ENCODE results near the gene ANK3.

ANK3 gene

DNA sequence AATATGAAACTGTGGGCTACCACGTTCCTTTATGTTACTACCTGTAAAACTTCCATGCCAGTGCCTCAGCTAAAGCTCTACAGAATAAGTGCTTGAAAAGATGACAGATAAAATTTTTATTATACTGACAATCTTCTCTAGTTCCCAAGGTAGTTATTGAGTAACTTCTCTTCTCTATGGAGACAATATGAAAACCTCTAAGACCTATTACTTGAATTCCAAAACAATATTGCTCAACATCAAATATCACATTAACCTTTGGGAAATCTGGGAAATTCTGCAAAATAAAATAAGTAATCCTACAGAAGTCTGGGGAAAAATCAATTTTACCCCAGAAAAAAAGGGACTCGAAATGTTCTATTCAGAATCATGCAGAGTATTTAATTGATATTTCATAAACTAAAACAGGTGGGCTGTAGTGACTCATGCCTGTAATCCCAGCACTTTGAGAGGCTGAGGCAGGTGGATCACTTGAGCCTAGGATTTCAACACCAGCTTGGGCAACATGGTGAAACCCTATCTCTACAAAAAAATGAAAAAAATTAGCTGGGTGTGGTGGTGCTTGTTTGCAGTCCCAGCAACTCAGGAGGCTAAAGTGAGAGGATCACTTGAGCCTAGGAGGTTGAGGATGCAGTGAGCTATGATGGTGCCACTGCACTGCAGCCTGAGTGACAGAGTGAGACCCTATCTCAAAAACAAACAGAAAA lies 23.8 kb upstream of the ANK3 start:
- no peak for DNase-seq (ENCODE audit: low spot score)

GRCh38 chr10:60410970-60411369 lies 21.3 kb upstream of the ANK3 start:
- DNase-seq (ENCODE audit: low spot score), result no peak

GRCh38 chr10:60409202-60409601 lies 19.5 kb upstream of the ANK3 start:
- DNase-seq (ENCODE audit: low spot score), result no peak

GRCh38 chr10:60406182-60406581 lies 16.5 kb upstream of the ANK3 start:
- no peak for DNase-seq (ENCODE audit: low spot score)

DNA sequence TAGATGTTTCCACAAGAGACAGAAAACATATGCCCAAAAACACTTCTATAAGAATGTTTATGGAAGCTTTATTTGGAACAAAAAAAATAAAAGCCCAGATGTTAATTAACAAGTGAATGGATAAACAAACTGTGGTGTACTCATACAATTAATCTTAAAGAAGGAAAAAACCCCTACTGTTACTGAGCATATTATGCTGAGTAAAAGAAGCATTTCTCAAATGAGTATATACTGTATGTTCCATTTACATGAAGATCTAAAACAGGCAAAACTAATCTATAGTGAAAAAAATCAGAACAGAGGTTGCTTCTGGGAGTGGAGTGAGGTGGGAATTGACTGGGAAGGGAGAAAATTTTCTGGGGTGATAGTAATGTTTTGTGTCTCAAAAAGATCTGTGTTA lies 15.5 kb upstream of the ANK3 start:
- DNase-seq (ENCODE audit: low spot score), result no peak

DNA sequence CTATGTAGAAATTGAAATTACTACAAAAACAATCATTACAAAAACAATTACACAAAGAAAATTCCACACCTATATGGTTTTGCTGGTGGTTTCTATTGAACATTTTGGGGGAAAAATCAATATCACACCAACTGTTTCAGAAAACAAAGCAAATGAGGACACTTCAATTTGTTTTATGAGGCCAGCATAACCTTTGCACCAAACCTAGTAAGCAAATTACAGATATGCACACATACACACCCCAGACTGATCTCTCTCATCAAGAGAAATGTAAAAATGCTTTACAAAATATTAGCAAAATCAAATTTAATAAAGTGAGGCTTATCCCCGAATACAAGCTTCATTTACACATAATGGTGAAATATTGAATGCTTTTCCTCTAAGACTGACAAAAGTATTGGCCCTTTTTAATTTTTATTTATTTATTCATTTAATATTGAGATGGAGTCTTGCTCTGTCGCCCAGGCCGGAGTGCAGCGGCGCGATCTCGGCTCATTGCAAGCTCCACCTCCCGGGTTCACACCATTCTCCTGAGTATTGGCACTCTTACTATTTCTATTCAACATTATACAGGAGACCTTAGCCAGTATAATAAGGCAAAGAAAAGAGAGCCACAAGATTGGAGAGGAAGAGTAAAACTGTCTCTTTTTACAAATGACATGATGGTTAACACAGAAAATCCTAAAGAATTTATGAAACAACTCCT lies 13.6 kb upstream of the ANK3 start:
- no peak for DNase-seq (ENCODE audit: low spot score)

DNA sequence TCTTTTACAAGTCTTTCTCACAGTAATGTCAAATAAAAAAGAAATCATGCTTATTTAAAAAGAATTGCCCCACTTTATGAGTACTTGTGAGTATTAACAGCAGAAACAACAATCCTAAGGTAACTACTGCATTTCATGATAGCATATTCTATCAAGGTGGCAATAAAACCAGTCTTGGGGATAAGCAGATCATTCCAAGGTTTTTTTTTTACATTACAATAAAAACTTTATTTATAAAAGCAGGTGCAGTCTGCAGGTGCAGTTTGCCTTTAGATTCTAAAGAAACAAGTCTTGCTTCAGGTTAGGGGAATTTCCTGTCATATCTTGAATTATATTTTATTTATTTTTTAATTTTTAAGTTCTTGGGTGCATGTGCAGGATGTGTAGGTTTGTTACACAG lies 10.7 kb upstream of the ANK3 start:
- no peak for DNase-seq (ENCODE audit: low spot score)

DNA sequence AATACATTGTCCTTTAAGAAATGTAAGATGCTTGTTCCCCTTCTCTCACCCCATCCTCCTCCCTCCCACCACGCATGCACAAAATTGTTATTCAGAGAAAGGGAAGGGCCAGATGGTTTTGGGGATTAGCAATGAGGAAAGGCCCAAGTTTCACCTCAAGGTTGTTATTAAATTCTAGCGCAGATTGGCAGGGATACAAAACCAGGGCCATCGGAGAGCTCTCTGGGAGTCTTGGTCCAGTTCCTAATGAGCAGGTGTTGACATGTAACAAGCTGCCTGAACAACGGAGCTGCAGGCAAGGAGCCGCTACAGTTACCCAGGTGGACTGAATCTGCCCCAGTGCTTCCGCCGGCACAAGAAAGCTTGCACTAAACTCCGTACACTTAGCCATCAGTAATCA lies 9.7 kb upstream of the ANK3 start:
- no peak for DNase-seq (ENCODE audit: low spot score)

GRCh38 chr10:60397792-60398191 lies 8.1 kb upstream of the ANK3 start:
- DNase-seq (ENCODE audit: low spot score), result no peak

GRCh38 chr10:60396766-60397165 lies 7.1 kb upstream of the ANK3 start:
- DNase-seq (ENCODE audit: low spot score), result no peak

GRCh38 chr10:60395711-60396110 lies 6.0 kb upstream of the ANK3 start:
- DNase-seq (ENCODE audit: low spot score), result no peak

- DNase-seq (ENCODE audit: low spot score), result no peak
Observed at GRCh38 chr10:60394446-60394845, 4.8 kb upstream of the ANK3 start.

- DNase-seq (ENCODE audit: low spot score), result no peak
Observed at GRCh38 chr10:60390224-60390626, 550 bp upstream of the ANK3 start.

- no peak for DNase-seq (ENCODE audit: low spot score)
Observed at GRCh38 chr10:60388709-60389301, 870 bp downstream of the ANK3 start.

DNA sequence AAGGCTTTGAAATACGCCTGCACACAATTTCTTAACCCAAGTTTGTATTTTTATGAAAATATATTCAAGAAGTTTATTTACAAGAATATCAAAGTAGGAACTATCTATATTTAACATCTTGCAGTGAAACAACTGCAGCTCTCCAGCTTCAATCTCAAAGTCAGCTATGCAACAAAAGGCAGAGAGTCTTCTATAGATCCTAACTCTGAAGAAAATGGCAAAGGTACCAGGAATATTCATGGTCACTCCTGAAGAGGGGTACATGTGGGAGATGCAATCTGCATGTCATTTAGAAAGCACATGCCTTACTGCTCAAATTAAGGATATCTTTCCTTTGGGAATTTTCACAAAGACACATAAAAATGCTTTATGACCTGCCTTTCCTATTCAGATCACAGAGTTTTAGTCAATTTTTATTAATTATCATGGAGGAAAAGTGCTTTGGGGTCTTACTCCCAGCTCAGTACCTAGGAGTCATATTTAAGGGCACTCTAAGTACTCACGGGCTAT lies 1.5 kb downstream of the ANK3 start:
- DNase-seq (ENCODE audit: low spot score), result no peak

GRCh38 chr10:60387531-60387930 lies 2.1 kb downstream of the ANK3 start:
- DNase-seq (ENCODE audit: low spot score), result no peak

DNA sequence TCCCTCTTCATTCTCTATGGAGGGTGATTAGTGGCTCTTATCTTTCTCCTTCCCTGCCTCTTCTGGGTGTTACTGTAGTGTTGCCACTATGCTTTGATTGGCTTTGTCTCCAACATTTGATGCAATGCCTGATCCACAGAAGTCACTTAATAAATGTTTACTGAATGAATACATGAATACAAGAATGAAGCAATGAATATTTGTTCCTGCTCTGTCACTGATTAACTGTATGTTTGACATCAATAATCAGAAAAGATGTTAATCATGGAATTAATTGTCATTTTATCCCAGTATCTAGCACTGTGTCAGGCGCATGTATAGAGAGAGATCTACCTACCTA lies 4.3 kb downstream of the ANK3 start:
- DNase-seq (ENCODE audit: low spot score), result no peak

GRCh38 chr10:60384708-60385398 lies 4.8 kb downstream of the ANK3 start:
- no peak for DNase-seq (ENCODE audit: low spot score)

- no peak for DNase-seq (ENCODE audit: low spot score)
Observed at GRCh38 chr10:60384011-60384410, 5.7 kb downstream of the ANK3 start.

DNA sequence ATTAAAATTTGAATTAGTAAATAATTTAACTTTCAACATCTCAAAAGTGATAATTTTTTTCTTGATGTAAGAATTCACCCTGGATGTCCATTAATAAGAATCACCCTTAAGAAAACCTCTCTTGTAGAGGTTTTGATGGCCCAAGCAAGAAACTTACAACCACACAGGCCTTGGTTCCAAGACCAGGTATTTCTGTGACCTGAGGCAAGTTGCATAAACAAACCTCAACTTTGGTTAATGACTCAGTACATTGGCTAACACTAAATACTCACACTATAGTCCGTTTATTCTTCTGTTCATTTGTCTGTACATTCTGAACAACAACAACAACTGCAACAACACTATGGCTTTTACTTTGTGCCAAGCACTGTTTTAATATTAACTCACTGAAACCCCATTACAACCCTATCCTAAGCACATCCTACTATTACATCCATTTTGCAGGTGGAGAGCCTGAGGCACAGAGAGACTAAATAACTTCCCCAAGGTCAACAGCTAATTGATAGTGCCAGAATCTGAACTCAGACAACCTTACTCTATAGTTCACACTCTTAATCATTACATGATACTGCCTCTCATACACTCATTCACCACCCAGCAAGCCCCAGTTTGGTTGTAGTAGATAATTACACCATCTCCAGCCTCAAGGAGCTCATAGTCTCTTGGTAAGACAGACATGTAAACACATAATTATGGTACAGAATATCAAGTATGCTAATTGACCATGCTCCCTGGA lies 6.6 kb downstream of the ANK3 start:
- no peak for DNase-seq (ENCODE audit: low spot score)

DNA sequence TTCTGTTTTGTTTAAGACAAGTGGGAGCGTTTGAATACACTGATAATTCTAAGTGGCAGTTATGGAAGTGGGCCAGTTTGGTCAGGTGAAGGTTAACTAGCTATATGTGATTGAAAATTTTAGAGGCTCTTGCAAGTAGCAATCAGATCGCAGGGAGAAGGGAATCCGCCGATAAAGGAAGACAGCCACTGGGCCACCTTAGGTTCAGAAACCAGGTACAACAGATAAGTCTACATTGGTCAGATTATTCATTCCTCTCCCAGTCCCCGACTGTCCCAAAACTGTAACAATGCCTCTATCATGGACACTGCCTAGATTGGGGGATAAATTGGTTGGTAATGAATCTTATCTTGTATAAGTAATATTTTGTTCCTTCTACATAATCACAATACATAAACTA lies 8.9 kb downstream of the ANK3 start:
- DNase-seq (ENCODE audit: low spot score), result no peak

DNA sequence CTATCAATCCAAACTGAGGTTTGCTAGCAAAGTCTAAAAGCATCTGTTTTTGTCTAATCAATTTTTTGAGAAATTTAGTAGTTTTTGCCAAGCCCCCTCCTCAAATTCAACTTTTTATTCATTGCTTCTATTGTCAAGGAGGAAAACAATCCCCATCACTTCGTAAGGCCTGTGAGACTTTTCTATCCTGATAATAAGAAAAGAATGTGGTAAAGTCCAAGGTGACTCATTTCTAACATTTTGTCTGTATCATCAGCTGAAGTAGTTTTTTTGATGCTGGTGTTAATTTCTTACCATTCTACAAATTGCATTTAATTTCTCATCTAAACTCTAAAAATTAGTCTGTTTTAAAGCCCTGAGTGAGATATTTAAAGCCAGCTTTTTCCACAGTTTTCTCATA lies 11.7 kb downstream of the ANK3 start:
- no peak for DNase-seq (ENCODE audit: low spot score)

All from left forelimb (tissue), 1 donor.